HEK293T (cell line): ENCODE measurements around the gene LHX2.
"Not testable (repeated sequence)": the region's sequence is repeated elsewhere in the genome, so short reads cannot be mapped to it uniquely, and the experiment has no call there.

Experiments used
- CTCF ChIA-PET: fragments of 350-600 bp; formaldehyde crosslinking; extraction: SDS; loops from one replicate; lab custom pipeline; 2021; ENCODE audit warnings: antibody characterized with exemption, inconsistent platforms; lab: Yijun Ruan, JAX
- POLR2A ChIA-PET: fragments of 350-600 bp; formaldehyde crosslinking; extraction: SDS; loops from one replicate; lab custom pipeline; 2020; ENCODE audit warnings: antibody characterized with exemption, inconsistent platforms; lab: Yijun Ruan, JAX
- DNase-seq: peaks from one replicate; pipeline ENCODE4 v3.0.0; 2012; ENCODE audit warnings: mixed read lengths; ENCODE audit errors: extremely low spot score
- ARNT ChIP-seq: fragments of 450-650 bp; IDR thresholded peaks from 2 replicates; pipeline ENCODE4 v1.6.1; 2017; ENCODE audit warnings: mild to moderate bottlenecking
- BHLHE40 ChIP-seq: fragments of 450-650 bp; IDR thresholded peaks from 2 replicates; pipeline ENCODE4 v1.6.1; 2016; ENCODE audit warnings: mild to moderate bottlenecking, moderate library complexity, borderline replicate concordance
- CTBP1 ChIP-seq: fragments of 450-650 bp; IDR thresholded peaks from 2 replicates; pipeline ENCODE4 v1.6.1; 2016; ENCODE audit warnings: borderline replicate concordance
- ELF4 ChIP-seq: fragments of 450-650 bp; IDR thresholded peaks from 2 replicates; pipeline ENCODE4 v1.6.1; 2017; ENCODE audit warnings: antibody characterized with exemption
- FOXA1 ChIP-seq: fragments of 450-650 bp; IDR thresholded peaks from 2 replicates; pipeline ENCODE4 v1.6.1; 2016; ENCODE audit warnings: mild to moderate bottlenecking
- FOXK2 ChIP-seq: fragments of 450-650 bp; IDR thresholded peaks from 2 replicates; pipeline ENCODE4 v1.6.1; 2016; ENCODE audit warnings: mild to moderate bottlenecking
- FOXM1 ChIP-seq: fragments of 450-650 bp; IDR thresholded peaks from 2 replicates; pipeline ENCODE4 v1.6.1; 2017; ENCODE audit warnings: mild to moderate bottlenecking, borderline replicate concordance
- HDGF ChIP-seq: fragments of 450-650 bp; IDR thresholded peaks from 2 replicates; pipeline ENCODE4 v1.6.1; 2017; ENCODE audit warnings: antibody characterized with exemption, borderline replicate concordance
- L3MBTL2 ChIP-seq: fragments of 450-650 bp; conservative IDR thresholded peaks from 2 replicates; pipeline ENCODE4 v1.6.1; 2016; ENCODE audit warnings: mild to moderate bottlenecking
- LEF1 ChIP-seq: fragments of 450-650 bp; IDR thresholded peaks from 2 replicates; pipeline ENCODE4 v1.6.1; 2017; ENCODE audit warnings: mild to moderate bottlenecking, borderline replicate concordance
- NFRKB ChIP-seq: fragments of 450-650 bp; IDR thresholded peaks from 2 replicates; pipeline ENCODE4 v1.6.1; 2016; ENCODE audit warnings: mild to moderate bottlenecking, moderate library complexity
- SP1 ChIP-seq: fragments of 450-650 bp; IDR thresholded peaks from 2 replicates; pipeline ENCODE4 v1.6.1; 2017
- SUZ12 ChIP-seq: fragments of 450-650 bp; IDR thresholded peaks from 2 replicates; pipeline ENCODE4 v1.6.1; 2016; ENCODE audit warnings: mild to moderate bottlenecking
- TARDBP ChIP-seq: fragments of 450-650 bp; IDR thresholded peaks from 2 replicates; pipeline ENCODE4 v1.6.1; 2016
- ZNF384 ChIP-seq: fragments of 450-650 bp; IDR thresholded peaks from 2 replicates; pipeline ENCODE4 v1.6.1; 2016
- TF ChIP-seq, protein P1 (sequence below): fragments of 450-650 bp; IDR thresholded peaks from 2 replicates; pipeline ENCODE4 v1.6.1; 2016

LHX2 gene

DNA sequence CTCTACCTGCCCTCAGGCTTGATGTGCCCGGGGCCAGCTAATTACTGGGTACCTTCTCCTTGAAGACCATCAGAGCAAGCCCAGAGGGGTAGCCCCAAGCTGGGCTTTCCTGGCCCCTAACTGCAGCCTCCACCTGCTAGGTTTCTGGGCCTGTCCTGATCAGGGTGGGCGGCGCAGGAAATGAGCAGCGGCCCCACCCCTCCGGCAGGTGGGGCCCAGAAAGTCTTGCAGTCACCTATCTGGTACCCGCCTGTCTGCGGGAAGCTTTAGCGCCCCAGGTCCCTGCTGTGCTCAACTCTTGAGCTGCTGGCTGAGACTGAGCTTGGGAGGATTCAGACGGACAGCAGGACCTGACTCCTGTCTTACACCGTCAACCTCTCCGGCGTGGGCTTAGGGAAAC, 37.1 kb upstream of the LHX2 start:
- ChIA-PET POLR2A (no interaction called here), CTCF (no interaction called here)
- TF ChIP-seq CTBP1 (no peak), FOXM1 (no peak), ELF4 (no peak)
- DNase-seq = no peak

DNA sequence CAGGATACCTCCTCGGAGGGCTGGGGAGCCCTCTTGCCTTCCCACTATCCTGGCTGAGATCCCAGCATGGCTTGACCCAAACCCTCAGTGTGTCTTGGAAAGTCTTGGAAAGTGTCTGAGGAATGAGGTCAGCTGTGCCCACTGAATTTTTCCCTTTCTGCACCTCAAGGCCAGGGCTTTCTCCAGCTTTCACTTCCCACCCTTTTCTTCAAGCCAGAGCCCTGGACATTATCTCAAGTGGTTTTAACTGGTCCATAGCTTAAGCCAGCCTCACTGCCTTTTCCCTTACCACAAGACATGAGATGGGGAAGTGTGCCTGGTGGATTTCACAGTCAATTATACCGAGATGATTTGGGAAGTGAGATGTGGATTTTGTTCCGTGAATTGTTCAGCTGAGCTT, 35.7 kb upstream of the LHX2 start:
- TF ChIP-seq FOXM1 = no peak
- no peak for TF ChIP-seq BHLHE40
- TF ChIP-seq ARNT = no peak
- TF ChIP-seq TARDBP = no peak
- no peak for TF ChIP-seq LEF1
- TF ChIP-seq FOXA1 = no peak
- no peak for TF ChIP-seq SUZ12
- no peak for TF ChIP-seq ZNF384
- TF ChIP-seq FOXK2 = no peak
- no peak for TF ChIP-seq ELF4
- TF ChIP-seq SP1 = no peak
- no peak for TF ChIP-seq CTBP1
- TF ChIP-seq HDGF = no peak
- TF ChIP-seq NFRKB = no peak
- POLR2A ChIA-PET = no interaction called here
- no peak for DNase-seq
- CTCF ChIA-PET = interaction anchor here (1.2 kb wide), 1 partner anchor 26 kb away, joined by 4 read pairs; no protein-coding TSS in a partner anchor

- DNase-seq, POLR2A ChIA-PET: not testable (repeated sequence)
- CTCF ChIA-PET = interaction anchor here (1.2 kb wide), 1 partner anchor 25 kb away, joined by 4 read pairs; no protein-coding TSS in a partner anchor
These were observed 35.0 kb upstream of the LHX2 start for GRCh38 chr9:123976579-123976978.

DNA sequence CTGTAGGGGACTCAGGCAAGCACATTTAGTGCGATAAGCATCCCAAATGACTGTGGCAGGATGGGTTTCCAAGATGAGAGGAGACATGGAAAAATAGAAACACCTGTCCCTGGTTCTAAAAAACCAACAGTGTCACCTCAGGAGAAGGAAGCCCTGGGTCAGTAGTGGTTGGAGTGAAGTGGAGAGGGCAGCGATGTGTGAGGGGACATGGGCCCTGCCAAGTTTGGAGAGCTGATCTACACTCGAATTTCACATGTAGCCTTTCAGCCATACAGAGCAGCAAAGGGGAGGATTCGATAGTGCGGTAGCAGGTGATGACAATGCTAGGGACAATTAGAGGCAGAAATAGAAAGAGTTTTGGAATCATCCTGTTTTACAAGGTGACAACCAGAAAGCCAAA, 32.6 kb upstream of the LHX2 start:
- no peak for TF ChIP-seq ELF4
- no peak for TF ChIP-seq NFRKB
- TF ChIP-seq TARDBP = no peak
- TF ChIP-seq LEF1 = no peak
- TF ChIP-seq SUZ12 = no peak
- no peak for TF ChIP-seq BHLHE40
- no peak for TF ChIP-seq L3MBTL2
- TF ChIP-seq FOXM1 = no peak
- TF ChIP-seq CTBP1 = no peak
- TF ChIP-seq ZNF384 = no peak
- DNase-seq = no peak

DNA sequence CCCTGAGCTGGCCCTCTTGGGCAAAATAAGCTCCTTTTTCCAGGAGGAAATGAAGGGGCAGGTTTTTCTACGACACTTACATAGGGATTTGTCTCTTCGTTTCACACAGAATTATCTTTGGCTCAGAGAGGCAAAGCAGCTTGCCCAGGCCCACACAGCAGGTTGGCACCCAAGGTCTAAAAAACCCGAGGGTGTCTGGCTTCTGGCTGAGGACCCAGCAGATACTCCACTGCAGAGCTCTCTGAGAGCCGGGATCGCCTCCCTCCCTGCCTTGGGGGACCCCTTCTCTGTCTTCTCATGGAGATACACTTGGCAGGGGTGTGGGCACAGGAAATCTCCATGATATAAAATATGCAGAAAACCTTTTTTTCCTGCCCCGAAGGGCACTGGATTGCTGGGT, 29.0 kb upstream of the LHX2 start:
- ChIA-PET POLR2A (no interaction called here), CTCF (no interaction called here)
- DNase-seq = no peak
- no peak for TF ChIP-seq LEF1
- no peak for TF ChIP-seq L3MBTL2
- no peak for TF ChIP-seq CTBP1
- TF ChIP-seq, protein P1, sequence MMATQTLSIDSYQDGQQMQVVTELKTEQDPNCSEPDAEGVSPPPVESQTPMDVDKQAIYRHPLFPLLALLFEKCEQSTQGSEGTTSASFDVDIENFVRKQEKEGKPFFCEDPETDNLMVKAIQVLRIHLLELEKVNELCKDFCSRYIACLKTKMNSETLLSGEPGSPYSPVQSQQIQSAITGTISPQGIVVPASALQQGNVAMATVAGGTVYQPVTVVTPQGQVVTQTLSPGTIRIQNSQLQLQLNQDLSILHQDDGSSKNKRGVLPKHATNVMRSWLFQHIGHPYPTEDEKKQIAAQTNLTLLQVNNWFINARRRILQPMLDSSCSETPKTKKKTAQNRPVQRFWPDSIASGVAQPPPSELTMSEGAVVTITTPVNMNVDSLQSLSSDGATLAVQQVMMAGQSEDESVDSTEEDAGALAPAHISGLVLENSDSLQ = no peak
- no peak for TF ChIP-seq TARDBP
- no peak for TF ChIP-seq ELF4
- no peak for TF ChIP-seq HDGF
- no peak for TF ChIP-seq ARNT
- no peak for TF ChIP-seq NFRKB
- no peak for TF ChIP-seq FOXM1
- no peak for TF ChIP-seq SP1
- TF ChIP-seq FOXA1 = no peak
- TF ChIP-seq BHLHE40 = no peak
- TF ChIP-seq SUZ12 = no peak
- no peak for TF ChIP-seq FOXK2
- TF ChIP-seq ZNF384 = no peak

More for the DNA sequence above, 32.6 kb upstream of the LHX2 start:
- POLR2A ChIA-PET = no interaction called here
- CTCF ChIA-PET = no interaction called here

DNA sequence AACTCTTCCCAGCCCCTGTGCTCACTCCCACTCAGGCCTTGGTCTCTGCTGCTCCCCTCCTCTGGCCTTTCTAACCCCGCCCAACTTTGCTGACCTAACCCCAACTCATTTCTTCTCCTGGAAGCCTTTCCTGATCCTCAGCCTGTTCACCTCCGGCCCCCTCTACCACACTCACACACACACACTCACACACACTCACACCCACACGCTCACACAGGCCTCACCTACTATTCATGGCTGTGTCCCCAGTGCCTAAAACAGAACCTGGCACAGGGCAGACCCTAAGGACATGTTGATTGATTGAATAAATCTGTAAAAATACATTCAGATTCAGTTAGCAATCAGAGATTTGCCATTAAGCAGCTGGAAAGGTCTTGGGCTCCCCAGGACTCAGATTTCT, 28.5 kb upstream of the LHX2 start:
- CTCF ChIA-PET = no interaction called here
- no peak for TF ChIP-seq NFRKB
- TF ChIP-seq LEF1 = no peak
- no peak for TF ChIP-seq FOXA1
- no peak for TF ChIP-seq SUZ12
- TF ChIP-seq BHLHE40 = no peak
- TF ChIP-seq, protein P1 = no peak
- no peak for TF ChIP-seq HDGF
- TF ChIP-seq ARNT = no peak
- TF ChIP-seq ELF4 = no peak
- TF ChIP-seq CTBP1 = no peak
- TF ChIP-seq SP1 = no peak
- TF ChIP-seq L3MBTL2 = no peak
- no peak for TF ChIP-seq FOXM1
- no peak for TF ChIP-seq ZNF384
- no peak for TF ChIP-seq FOXK2
- no peak for TF ChIP-seq TARDBP
- DNase-seq = no peak
- POLR2A ChIA-PET = no interaction called here

- ChIA-PET POLR2A (no interaction called here), CTCF (no interaction called here)
- no peak for TF ChIP-seq FOXK2
- DNase-seq = no peak
These were observed 26.8 kb upstream of the LHX2 start for GRCh38 chr9:123984802-123985201.

- ChIA-PET POLR2A (no interaction called here), CTCF (no interaction called here)
- TF ChIP-seq, protein P1 = no peak
- TF ChIP-seq CTBP1 (no peak), FOXM1 (no peak), FOXA1 (no peak), TARDBP (no peak), ELF4 (no peak), HDGF (no peak), L3MBTL2 (no peak)
- no peak for DNase-seq
These were observed 25.7 kb upstream of the LHX2 start for GRCh38 chr9:123985869-123986268.
